ENCODE measurements around the gene PPP2R1A.

- TF ChIP-seq CTCF (IDR thresholded peaks at IDR 0.05; ENCODE audit: insufficient read depth, low read depth, low read length) (no peak), EZH2 (IDR thresholded peaks at IDR 0.05; ENCODE audit: insufficient read depth, low read length) (no peak)
Observed at GRCh38 chr19:52191389-52191788, 1.5 kb downstream of the PPP2R1A start.

Data from astrocyte (in vitro differentiated cells and primary cell).